HPDE6-E6E7 (cell line): ENCODE measurements around the gene KCNB1.
"Not testable (repeated sequence)": the region's sequence is repeated elsewhere in the genome, so short reads cannot be mapped to it uniquely, and the experiment has no call there.

Source experiments
- DNase-seq: peaks from one replicate; pipeline ENCODE4 v3.0.0; 2011; ENCODE audit warnings: missing footprints; ENCODE audit errors: extremely low spot score

Gene KCNB1

GRCh38 chr20:49319208-49319809 is 163.2 kb downstream of the KCNB1 start:
- DNase-seq: no peak

- DNase-seq: no peak
Measured at GRCh38 chr20:49318430-49319207, 163.8 kb downstream of the KCNB1 start.

- DNase-seq: no peak
Measured at GRCh38 chr20:49318091-49318429, 164.4 kb downstream of the KCNB1 start.

- no peak for DNase-seq
Measured at GRCh38 chr20:49316704-49317103, 165.8 kb downstream of the KCNB1 start.

- no peak for DNase-seq
Measured at GRCh38 chr20:49315580-49315979, 166.9 kb downstream of the KCNB1 start.

- DNase-seq: not testable (repeated sequence)
Measured at GRCh38 chr20:49314052-49314451, 168.4 kb downstream of the KCNB1 start.
